GM23338 (cell line): Measurements from ENCODE around the gene PRKAG1.

Experiments
- CREB1 ChIP-seq: fragments of 250-450 bp; sonication (Bioruptor Pico); IDR thresholded peaks from 2 replicates; pipeline ENCODE4 v1.5.0; 2020; ENCODE audit warnings: low read depth, mild to moderate bottlenecking, moderate library complexity
- EZH2 ChIP-seq: fragments of 200-600 bp; sonication (generic); IDR thresholded peaks from one replicate; pipeline ENCODE4 v1.8.0; 2017; ENCODE audit warnings: antibody characterized with exemption, mild to moderate bottlenecking, low read depth; ENCODE audit not compliant: unreplicated experiment
- EZH2phosphoT487 ChIP-seq: fragments of 200-600 bp; sonication (generic); IDR thresholded peaks from one replicate; pipeline ENCODE4 v1.8.1; 2018; ENCODE audit warnings: antibody characterized with exemption; ENCODE audit not compliant: unreplicated experiment
- JUNB ChIP-seq: IDR thresholded peaks from one replicate; pipeline ENCODE4 v1.6.1; 2016; ENCODE audit warnings: antibody characterized with exemption; ENCODE audit not compliant: unreplicated experiment
- NANOG ChIP-seq: IDR thresholded peaks from 2 replicates; pipeline ENCODE4 v1.6.1; 2016; ENCODE audit warnings: antibody characterized with exemption, borderline replicate concordance
- POLR2AphosphoS5 ChIP-seq: IDR thresholded peaks from 2 replicates; pipeline ENCODE4 v1.6.1; 2016; ENCODE audit warnings: antibody characterized with exemption, low read depth
- STAT1 ChIP-seq: IDR thresholded peaks from one replicate; pipeline ENCODE4 v1.6.1; 2016; ENCODE audit warnings: antibody characterized with exemption; ENCODE audit not compliant: unreplicated experiment
- ZNF114 ChIP-seq: fragments of 250-450 bp; sonication (Bioruptor Pico); IDR thresholded peaks from 2 replicates; pipeline ENCODE4 v1.5.0; 2020; ENCODE audit warnings: mild to moderate bottlenecking, moderate library complexity
- TF ChIP-seq, protein P1 (sequence below), 2 experiments: fragments of 200-600 bp in 1 of 2; sonication (generic) in 1 of 2; conservative IDR thresholded peaks; 2 replicates each; pipeline versions ENCODE4 v1.5.1 to v1.6.1; 2016 to 2017; ENCODE audit warnings: antibody characterized with exemption in 2 of 2, low read depth in 2 of 2, mild to moderate bottlenecking in 2 of 2, moderate library complexity in 1 of 2
- TF ChIP-seq, protein P2 (sequence below): IDR thresholded peaks from 2 replicates; pipeline ENCODE4 v1.6.1; 2016; ENCODE audit warnings: antibody characterized with exemption
- TF ChIP-seq, protein P3 (sequence below): IDR thresholded peaks from one replicate; pipeline ENCODE4 v1.6.1; 2018; ENCODE audit warnings: antibody characterized with exemption; ENCODE audit not compliant: unreplicated experiment
- TF ChIP-seq, protein P4 (sequence below): fragments of 250-450 bp; sonication (Bioruptor Pico); IDR thresholded peaks from 2 replicates; pipeline ENCODE4 v1.5.0; 2020; ENCODE audit warnings: mild to moderate bottlenecking, moderate library complexity

DNA sequence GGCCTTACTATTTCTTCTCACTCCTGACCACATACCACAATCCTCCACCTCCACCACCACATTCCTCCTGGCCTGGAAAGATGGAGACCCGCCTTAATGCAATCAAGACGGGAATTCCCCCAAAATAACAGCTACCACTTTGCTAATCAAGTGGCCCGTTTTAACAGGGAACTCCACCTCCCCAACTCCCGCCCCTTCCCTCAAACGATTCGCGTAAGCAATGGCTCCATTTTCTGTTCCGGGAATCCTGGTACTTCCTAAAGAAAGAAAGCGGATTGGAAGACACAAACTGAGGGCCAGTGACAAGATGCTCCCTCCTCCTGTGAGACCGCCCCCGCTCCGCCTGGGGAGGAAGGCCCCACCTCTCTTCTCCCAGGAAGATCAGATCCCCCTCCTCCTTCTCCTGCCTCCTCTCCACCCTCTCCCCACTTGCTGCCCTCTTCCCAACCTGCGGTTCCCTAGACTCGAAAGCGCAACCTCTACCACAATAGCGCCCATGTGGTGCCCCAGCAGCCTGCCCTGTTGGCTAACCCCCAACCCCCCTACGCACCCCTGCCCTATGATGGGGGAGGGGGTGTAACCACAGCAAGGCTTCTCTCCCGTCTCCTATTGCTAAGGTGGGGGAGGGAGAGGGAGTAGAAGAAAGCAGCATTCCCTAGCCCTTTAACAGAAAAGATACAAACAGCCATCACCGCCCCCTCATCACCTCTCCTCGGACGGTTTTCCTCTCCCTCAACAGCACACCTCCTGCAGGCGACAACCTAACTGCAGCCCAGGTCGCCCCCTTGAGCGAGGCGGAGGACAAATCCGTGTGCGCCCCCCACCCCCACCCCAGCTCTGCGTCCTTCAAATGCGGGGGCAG, 62.1 kb downstream of the PRKAG1 start:
- TF ChIP-seq, protein P1, sequence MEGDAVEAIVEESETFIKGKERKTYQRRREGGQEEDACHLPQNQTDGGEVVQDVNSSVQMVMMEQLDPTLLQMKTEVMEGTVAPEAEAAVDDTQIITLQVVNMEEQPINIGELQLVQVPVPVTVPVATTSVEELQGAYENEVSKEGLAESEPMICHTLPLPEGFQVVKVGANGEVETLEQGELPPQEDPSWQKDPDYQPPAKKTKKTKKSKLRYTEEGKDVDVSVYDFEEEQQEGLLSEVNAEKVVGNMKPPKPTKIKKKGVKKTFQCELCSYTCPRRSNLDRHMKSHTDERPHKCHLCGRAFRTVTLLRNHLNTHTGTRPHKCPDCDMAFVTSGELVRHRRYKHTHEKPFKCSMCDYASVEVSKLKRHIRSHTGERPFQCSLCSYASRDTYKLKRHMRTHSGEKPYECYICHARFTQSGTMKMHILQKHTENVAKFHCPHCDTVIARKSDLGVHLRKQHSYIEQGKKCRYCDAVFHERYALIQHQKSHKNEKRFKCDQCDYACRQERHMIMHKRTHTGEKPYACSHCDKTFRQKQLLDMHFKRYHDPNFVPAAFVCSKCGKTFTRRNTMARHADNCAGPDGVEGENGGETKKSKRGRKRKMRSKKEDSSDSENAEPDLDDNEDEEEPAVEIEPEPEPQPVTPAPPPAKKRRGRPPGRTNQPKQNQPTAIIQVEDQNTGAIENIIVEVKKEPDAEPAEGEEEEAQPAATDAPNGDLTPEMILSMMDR (conservative IDR thresholded peaks at IDR 0.05; ENCODE audit: low read depth in 2 of 2), result peak; percentile 1 to 34; a peak in 1 of 4 replicates
- TF ChIP-seq EZH2, result no peak
- no peak for TF ChIP-seq EZH2phosphoT487
- TF ChIP-seq, protein P2, sequence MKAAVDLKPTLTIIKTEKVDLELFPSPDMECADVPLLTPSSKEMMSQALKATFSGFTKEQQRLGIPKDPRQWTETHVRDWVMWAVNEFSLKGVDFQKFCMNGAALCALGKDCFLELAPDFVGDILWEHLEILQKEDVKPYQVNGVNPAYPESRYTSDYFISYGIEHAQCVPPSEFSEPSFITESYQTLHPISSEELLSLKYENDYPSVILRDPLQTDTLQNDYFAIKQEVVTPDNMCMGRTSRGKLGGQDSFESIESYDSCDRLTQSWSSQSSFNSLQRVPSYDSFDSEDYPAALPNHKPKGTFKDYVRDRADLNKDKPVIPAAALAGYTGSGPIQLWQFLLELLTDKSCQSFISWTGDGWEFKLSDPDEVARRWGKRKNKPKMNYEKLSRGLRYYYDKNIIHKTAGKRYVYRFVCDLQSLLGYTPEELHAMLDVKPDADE, result 0 out of 2 replicates have a peak, but pooled peaks have one; percentile 42
- TF ChIP-seq ZNF114, result no peak
- TF ChIP-seq, protein P3, sequence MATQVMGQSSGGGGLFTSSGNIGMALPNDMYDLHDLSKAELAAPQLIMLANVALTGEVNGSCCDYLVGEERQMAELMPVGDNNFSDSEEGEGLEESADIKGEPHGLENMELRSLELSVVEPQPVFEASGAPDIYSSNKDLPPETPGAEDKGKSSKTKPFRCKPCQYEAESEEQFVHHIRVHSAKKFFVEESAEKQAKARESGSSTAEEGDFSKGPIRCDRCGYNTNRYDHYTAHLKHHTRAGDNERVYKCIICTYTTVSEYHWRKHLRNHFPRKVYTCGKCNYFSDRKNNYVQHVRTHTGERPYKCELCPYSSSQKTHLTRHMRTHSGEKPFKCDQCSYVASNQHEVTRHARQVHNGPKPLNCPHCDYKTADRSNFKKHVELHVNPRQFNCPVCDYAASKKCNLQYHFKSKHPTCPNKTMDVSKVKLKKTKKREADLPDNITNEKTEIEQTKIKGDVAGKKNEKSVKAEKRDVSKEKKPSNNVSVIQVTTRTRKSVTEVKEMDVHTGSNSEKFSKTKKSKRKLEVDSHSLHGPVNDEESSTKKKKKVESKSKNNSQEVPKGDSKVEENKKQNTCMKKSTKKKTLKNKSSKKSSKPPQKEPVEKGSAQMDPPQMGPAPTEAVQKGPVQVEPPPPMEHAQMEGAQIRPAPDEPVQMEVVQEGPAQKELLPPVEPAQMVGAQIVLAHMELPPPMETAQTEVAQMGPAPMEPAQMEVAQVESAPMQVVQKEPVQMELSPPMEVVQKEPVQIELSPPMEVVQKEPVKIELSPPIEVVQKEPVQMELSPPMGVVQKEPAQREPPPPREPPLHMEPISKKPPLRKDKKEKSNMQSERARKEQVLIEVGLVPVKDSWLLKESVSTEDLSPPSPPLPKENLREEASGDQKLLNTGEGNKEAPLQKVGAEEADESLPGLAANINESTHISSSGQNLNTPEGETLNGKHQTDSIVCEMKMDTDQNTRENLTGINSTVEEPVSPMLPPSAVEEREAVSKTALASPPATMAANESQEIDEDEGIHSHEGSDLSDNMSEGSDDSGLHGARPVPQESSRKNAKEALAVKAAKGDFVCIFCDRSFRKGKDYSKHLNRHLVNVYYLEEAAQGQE, result no peak
- no peak for TF ChIP-seq JUNB
- no peak for TF ChIP-seq NANOG
- no peak for TF ChIP-seq STAT1
- peak; percentile 63 for TF ChIP-seq CREB1 (CRISPR knock-in tag)
- TF ChIP-seq POLR2AphosphoS5, result peak; percentile 63
- TF ChIP-seq, protein P4, sequence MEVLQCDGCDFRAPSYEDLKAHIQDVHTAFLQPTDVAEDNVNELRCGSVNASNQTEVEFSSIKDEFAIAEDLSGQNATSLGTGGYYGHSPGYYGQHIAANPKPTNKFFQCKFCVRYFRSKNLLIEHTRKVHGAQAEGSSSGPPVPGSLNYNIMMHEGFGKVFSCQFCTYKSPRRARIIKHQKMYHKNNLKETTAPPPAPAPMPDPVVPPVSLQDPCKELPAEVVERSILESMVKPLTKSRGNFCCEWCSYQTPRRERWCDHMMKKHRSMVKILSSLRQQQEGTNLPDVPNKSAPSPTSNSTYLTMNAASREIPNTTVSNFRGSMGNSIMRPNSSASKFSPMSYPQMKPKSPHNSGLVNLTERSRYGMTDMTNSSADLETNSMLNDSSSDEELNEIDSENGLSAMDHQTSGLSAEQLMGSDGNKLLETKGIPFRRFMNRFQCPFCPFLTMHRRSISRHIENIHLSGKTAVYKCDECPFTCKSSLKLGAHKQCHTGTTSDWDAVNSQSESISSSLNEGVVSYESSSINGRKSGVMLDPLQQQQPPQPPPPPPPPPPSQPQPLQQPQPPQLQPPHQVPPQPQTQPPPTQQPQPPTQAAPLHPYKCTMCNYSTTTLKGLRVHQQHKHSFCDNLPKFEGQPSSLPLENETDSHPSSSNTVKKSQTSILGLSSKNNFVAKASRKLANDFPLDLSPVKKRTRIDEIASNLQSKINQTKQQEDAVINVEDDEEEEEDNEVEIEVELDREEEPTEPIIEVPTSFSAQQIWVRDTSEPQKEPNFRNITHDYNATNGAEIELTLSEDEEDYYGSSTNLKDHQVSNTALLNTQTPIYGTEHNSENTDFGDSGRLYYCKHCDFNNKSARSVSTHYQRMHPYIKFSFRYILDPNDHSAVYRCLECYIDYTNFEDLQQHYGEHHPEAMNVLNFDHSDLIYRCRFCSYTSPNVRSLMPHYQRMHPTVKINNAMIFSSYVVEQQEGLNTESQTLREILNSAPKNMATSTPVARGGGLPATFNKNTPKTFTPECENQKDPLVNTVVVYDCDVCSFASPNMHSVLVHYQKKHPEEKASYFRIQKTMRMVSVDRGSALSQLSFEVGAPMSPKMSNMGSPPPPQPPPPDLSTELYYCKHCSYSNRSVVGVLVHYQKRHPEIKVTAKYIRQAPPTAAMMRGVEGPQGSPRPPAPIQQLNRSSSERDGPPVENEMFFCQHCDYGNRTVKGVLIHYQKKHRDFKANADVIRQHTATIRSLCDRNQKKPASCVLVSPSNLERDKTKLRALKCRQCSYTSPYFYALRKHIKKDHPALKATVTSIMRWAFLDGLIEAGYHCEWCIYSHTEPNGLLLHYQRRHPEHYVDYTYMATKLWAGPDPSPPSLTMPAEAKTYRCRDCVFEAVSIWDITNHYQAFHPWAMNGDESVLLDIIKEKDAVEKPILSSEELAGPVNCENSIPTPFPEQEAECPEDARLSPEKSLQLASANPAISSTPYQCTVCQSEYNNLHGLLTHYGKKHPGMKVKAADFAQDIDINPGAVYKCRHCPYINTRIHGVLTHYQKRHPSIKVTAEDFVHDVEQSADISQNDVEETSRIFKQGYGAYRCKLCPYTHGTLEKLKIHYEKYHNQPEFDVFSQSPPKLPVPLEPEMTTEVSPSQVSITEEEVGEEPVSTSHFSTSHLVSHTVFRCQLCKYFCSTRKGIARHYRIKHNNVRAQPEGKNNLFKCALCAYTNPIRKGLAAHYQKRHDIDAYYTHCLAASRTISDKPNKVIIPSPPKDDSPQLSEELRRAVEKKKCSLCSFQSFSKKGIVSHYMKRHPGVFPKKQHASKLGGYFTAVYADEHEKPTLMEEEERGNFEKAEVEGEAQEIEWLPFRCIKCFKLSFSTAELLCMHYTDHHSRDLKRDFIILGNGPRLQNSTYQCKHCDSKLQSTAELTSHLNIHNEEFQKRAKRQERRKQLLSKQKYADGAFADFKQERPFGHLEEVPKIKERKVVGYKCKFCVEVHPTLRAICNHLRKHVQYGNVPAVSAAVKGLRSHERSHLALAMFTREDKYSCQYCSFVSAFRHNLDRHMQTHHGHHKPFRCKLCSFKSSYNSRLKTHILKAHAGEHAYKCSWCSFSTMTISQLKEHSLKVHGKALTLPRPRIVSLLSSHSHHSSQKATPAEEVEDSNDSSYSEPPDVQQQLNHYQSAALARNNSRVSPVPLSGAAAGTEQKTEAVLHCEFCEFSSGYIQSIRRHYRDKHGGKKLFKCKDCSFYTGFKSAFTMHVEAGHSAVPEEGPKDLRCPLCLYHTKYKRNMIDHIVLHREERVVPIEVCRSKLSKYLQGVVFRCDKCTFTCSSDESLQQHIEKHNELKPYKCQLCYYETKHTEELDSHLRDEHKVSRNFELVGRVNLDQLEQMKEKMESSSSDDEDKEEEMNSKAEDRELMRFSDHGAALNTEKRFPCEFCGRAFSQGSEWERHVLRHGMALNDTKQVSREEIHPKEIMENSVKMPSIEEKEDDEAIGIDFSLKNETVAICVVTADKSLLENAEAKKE (CRISPR knock-in tag), result no peak
